GM15510 (cell line): ENCODE measurements around the gene INPP5A.

Source experiments
- POLR2A ChIP-seq: IDR thresholded peaks from 3 replicates; pipeline ENCODE4 v1.6.1; 2011; ENCODE audit warnings: borderline replicate concordance; ENCODE audit not compliant: insufficient read length; ENCODE audit errors: extremely low read depth

Gene INPP5A

GRCh38 chr10:132786884-132787494 lies 249.4 kb downstream of the INPP5A start:
- TF ChIP-seq POLR2A = no peak

GRCh38 chr10:132787495-132788179 lies 250.1 kb downstream of the INPP5A start:
- no peak for TF ChIP-seq POLR2A

DNA sequence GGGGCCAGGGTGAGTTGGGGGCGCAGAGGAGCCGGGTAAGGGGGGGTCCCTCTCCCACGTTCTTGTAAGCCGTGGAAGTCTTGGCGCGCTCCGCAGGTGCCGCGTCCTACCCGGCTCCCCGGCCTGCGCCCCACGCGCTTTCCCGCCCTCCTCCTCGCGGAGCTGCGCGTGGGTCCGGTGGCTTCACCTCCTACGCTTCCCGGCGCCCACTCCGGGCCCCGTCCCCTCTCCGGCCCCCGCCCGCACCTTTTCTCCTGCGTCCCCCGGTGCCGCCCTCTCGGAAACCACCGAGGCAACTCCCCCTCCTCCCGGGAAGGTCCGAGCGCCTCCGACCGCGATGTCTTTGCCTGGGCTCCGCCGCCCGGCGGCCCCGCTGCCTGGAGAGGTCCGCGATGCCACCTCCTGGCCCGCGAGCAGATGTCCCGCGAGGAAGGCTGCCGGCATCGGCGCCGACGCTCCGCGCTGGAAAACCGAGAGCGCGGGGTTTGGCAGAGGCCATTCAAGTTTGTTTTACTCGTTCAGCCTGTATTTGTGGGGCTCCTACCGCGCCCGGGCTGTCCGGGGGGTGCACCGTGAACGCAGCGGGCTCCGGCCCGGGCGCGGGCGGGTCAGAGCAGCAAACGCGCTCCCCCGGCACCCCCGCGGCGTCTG lies 250.7 kb downstream of the INPP5A start:
- TF ChIP-seq POLR2A = no peak

DNA sequence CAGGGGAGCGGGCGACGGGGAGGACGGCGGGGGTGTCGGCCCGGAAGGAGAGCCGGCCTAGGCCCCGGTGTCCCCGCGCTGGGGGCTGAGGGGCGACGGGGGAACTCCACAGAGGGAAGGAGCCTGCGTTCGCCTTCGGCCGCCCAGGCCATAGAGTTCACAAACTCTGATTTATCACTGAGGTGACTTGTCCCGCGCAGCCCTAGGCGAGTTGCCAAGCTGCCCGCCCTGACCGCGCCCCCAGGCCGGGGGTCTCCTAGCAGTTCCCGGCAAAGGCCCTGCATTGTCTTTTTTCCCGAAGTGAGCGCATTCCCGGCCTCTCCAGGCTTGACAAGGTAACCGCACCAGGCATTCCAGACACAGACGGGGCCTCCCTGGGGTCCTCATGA lies 251.2 kb downstream of the INPP5A start:
- TF ChIP-seq POLR2A = no peak

GRCh38 chr10:132789659-132790148 lies 252.1 kb downstream of the INPP5A start:
- no peak for TF ChIP-seq POLR2A

- no peak for TF ChIP-seq POLR2A
Measured at GRCh38 chr10:132790470-132790869, 252.9 kb downstream of the INPP5A start.

- no peak for TF ChIP-seq POLR2A
Measured at GRCh38 chr10:132790934-132791829, 253.6 kb downstream of the INPP5A start.

- TF ChIP-seq POLR2A = no peak
Measured at GRCh38 chr10:132792796-132793195, 255.2 kb downstream of the INPP5A start.

- TF ChIP-seq POLR2A = no peak
Measured at GRCh38 chr10:132793213-132793612, 255.6 kb downstream of the INPP5A start.

DNA sequence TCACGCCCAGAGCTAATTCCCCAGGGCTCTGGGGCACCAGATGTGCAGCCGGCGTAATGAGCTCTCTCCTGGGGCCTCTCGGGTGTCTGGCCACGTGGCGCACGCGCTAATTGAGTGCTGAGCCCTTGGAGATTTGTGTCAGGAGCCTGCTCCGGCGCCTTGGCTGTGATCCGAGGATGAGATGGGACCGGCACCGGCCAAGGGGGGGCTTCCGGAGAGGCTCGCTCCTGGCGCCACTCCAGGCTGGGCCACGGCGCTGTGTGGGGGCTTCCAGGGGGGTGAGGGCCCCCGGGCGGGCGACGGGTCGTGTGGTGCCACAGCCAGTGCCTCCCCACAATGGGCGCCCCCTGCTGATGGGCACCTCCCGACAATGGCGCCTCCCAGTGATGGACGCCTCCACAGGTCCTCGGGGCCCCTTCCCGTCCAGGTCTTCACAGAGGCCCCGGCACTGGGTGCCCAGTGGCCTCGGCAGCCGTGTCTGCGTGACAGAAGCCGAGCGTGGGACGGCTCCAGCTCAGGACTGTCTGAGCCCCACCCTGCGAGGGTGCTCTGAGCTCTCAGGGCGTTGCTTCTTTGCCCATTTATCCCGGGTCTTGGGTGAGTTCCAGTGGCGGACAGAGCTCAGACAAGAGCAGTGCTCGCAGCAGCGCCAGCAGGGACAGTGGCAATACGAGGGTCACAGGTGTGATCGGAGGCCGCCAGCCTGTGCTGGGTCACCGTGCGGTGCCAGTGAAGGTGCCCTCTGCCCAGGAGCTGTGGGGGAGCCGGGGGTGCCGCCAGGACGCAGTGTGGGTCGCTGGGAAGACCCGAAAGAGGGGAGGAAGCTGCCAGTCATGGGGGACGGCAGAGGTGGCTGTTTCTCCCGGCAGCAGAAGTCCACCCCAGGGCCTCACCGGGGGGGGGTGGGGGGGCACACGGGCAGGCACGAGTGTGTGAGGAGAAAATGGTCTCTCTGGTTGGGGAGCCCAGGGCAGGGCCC lies 256.6 kb downstream of the INPP5A start:
- TF ChIP-seq POLR2A = no peak

GRCh38 chr10:132796846-132797245 lies 259.3 kb downstream of the INPP5A start:
- no peak for TF ChIP-seq POLR2A

GRCh38 chr10:132798403-132798802 lies 260.8 kb downstream of the INPP5A start:
- TF ChIP-seq POLR2A = no peak

DNA sequence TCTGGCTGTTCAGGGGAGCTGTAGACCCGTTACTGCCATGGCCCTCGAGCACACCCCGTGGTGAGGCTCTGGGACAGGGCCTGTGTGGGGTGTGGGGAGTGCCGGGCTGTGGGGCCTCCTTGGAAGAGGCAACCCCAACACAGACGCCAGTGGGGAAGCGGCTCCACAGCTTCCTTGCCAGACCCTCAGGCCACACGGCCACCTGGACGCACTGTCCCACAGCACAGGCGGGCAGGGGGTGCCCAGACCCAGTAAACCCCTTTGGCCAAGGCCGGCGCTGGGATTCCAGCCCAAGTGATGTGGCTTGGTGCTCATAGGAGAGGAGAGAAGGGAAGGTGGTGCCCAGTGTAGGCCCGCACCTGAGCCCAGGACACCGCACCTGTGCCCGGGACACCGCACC lies 261.3 kb downstream of the INPP5A start:
- no peak for TF ChIP-seq POLR2A

DNA sequence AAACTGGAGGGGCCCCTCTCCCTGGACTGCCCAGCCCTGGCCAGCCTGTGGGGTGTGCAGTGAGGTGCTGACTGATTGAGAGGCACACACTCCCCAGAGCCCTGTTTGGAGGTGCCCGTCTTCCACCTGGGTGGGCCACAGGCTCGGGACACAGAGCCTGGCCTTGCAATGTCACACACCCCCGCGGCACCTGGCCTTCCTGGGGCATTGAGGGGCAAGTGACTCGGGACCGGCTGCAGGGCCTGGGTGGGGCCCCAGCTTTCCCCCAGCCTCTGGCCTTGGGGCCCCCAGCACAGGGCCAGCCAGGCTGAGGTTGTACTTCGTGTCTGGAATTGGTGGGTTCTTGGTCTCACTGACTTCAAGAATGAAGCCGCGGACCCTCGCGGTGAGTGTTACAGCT lies 262.3 kb downstream of the INPP5A start:
- no peak for TF ChIP-seq POLR2A
